PC-3 (cell line): ENCODE results near the gene TCERG1L. TPM values are rescaled to one million over a fixed set of nuclear protein-coding genes. Genes with fewer than 3 reads are reported as not detected.

Experiments
- ATAC-seq: fragments of 200-7000 bp; cut with Tn5 transposase; 2 replicates; pipeline ENCODE4 v1.9.1; 2020; ENCODE audit warnings: mild to moderate bottlenecking, moderate library complexity
- BruUV-seq: library from RNA; stranded (reverse); fragments of 400-500 nt; replicated peaks from 2 replicates; lab custom pipeline; 2021; lab: Mats Ljungman, UMichigan
- CTCF ChIA-PET: fragments of 300-600 bp; sonication (Branson Sonifier 250); formaldehyde crosslinking; loops from one replicate; lab custom pipeline; 2022; ENCODE audit warnings: antibody characterized with exemption; lab: Charles Lee
- POLR2A ChIA-PET: fragments of 300-600 bp; sonication (Branson Sonifier 250); formaldehyde crosslinking; loops from one replicate; lab custom pipeline; 2022; ENCODE audit warnings: antibody characterized with exemption; ENCODE audit not compliant: unreplicated experiment; lab: Charles Lee
- DNase-seq: peaks from one replicate; pipeline ENCODE4 v3.0.0-alpha.2; 2015
- H2AFZ ChIP-seq: fragments of 300-600 bp; sonication (generic); 2 replicates; pipeline ENCODE4 v1.6.0; 2016; ENCODE audit warnings: antibody characterized with exemption, low read length
- H3F3A ChIP-seq: fragments of 300-600 bp; sonication (generic); one replicate; pipeline ENCODE4 v1.6.0; 2017; ENCODE audit warnings: antibody characterized with exemption, low read length, control low read depth, mild to moderate bottlenecking; ENCODE audit not compliant: unreplicated experiment
- H3K27ac ChIP-seq: fragments of 300-600 bp; sonication (generic); 2 replicates; pipeline ENCODE4 v1.5.1; 2016; ENCODE audit warnings: mild to moderate bottlenecking, low read length
- H3K27me3 ChIP-seq: fragments of 300-600 bp; sonication (generic); 2 replicates; pipeline ENCODE4 v1.6.1; 2016; ENCODE audit warnings: low read length, mixed read lengths
- H3K36me3 ChIP-seq: fragments of 300-600 bp; sonication (generic); 2 replicates; pipeline ENCODE4 v1.6.1; 2016; ENCODE audit warnings: low read depth, mixed run types, low read length, mixed read lengths
- H3K4me1 ChIP-seq: fragments of 300-600 bp; sonication (generic); 2 replicates; pipeline ENCODE4 v1.5.1; 2016; ENCODE audit warnings: low read length; ENCODE audit not compliant: insufficient read depth
- H3K4me2 ChIP-seq: fragments of 300-600 bp; sonication (generic); 2 replicates; pipeline ENCODE4 v1.6.0; 2016; ENCODE audit warnings: low read length
- H3K4me3 ChIP-seq: fragments of 300-600 bp; sonication (generic); 2 replicates; pipeline ENCODE4 v1.5.1; 2016; ENCODE audit warnings: mild to moderate bottlenecking, low read length, mixed read lengths
- H3K79me2 ChIP-seq: fragments of 300-600 bp; sonication (generic); 2 replicates; pipeline ENCODE4 v1.6.1; 2017; ENCODE audit warnings: low read length, mixed read lengths
- H3K9ac ChIP-seq: fragments of 300-600 bp; sonication (generic); 2 replicates; pipeline ENCODE4 v1.6.0; 2016; ENCODE audit warnings: mild to moderate bottlenecking, low read length
- H3K9me2 ChIP-seq: fragments of 300-600 bp; sonication (generic); replicated peaks from 2 replicates; pipeline ENCODE4 v1.6.1; 2016; ENCODE audit warnings: mixed run types, low read length, mixed read lengths
- H3K9me3 ChIP-seq: fragments of 300-600 bp; sonication (generic); 2 replicates; pipeline ENCODE4 v1.6.1; 2016; ENCODE audit warnings: low read length, mixed read lengths
- H4K20me1 ChIP-seq: fragments of 300-600 bp; sonication (generic); 2 replicates; pipeline ENCODE4 v1.6.1; 2016; ENCODE audit warnings: low read length, mixed read lengths
- CTCF ChIP-seq: fragments of 300-600 bp; sonication (generic); conservative IDR thresholded peaks from 2 replicates; pipeline ENCODE4 v1.5.1; 2017; ENCODE audit warnings: antibody characterized with exemption, low read depth, mild to moderate bottlenecking, low read length
- EZH2 ChIP-seq: fragments of 300-600 bp; sonication (generic); IDR thresholded peaks from one replicate; pipeline ENCODE4 v1.6.1; 2017; ENCODE audit warnings: antibody characterized with exemption, mild to moderate bottlenecking, low read length; ENCODE audit not compliant: unreplicated experiment
- EZH2phosphoT487 ChIP-seq: fragments of 300-600 bp; sonication (generic); IDR thresholded peaks from 2 replicates; pipeline ENCODE4 v1.6.1; 2018; ENCODE audit warnings: mild to moderate bottlenecking, antibody characterized with exemption, low read length, borderline replicate concordance
- intact Hi-C: fragments of 100-400 bp; cut with micrococcal nuclease; formaldehyde crosslinking; loops from 2 replicates; pipeline ENCODE4 v1.9.0; 2023
- total RNA-seq: library from RNA; depleted of rRNA; stranded (reverse); fragments of >200 nt; gene quantifications from 2 replicates; pipeline ENCODE4 v1.2.3, GENCODE V29; 2014

Gene TCERG1L
- total RNA-seq, 1 experiment from 2014 or later: not detected

- no TSS peak for BruUV-seq
- Histone ChIP-seq H3K79me2 (no peaks in the 10 kb centered on the region), H3K4me3 (no peak overlapping the region), H3K27me3 (no peaks in the 10 kb centered on the region), H3F3A (no peaks in the 10 kb centered on the region), H3K4me1 (no peaks in the 10 kb centered on the region), H3K9ac (no peak overlapping the region), H3K9me3 (no peaks in the 10 kb centered on the region), H3K27ac (no peak overlapping the region), H3K9me2 (no peaks in the 10 kb centered on the region), H4K20me1 (no peaks in the 10 kb centered on the region), H3K4me2 (no peak overlapping the region), H3K36me3 (no peaks in the 10 kb centered on the region), H2AFZ (no peak overlapping the region)
- ChIA-PET POLR2A (no interaction called here), CTCF (no interaction called here)
- DNase-seq (peak; percentile 42), ATAC-seq (no peak)
- intact Hi-C loops: no loop called here
- TF ChIP-seq EZH2phosphoT487 (no peak), EZH2 (no peak), CTCF (no peak)
Measured at GRCh38 chr10:131099028-131099726, 212.3 kb downstream of the TCERG1L start.

- H3K4me3 ChIP-seq: no peak overlapping the region
- no peak for ATAC-seq
- H3F3A ChIP-seq: no peaks in the 10 kb centered on the region
- no peak overlapping the region for H3K4me2 ChIP-seq
- no peak for TF ChIP-seq EZH2
- TF ChIP-seq EZH2phosphoT487: no peak
- no peak for TF ChIP-seq CTCF
- H3K4me1 ChIP-seq: no peaks in the 10 kb centered on the region
- no peaks in the 10 kb centered on the region for H3K9me3 ChIP-seq
- no peaks in the 10 kb centered on the region for H3K9me2 ChIP-seq
- no peak overlapping the region for H3K27ac ChIP-seq
- ChIA-PET POLR2A (no interaction called here), CTCF (no interaction called here)
- no TSS peak for BruUV-seq
- intact Hi-C loops: no loop called here
- no peak overlapping the region for H2AFZ ChIP-seq
- no peaks in the 10 kb centered on the region for H3K79me2 ChIP-seq
- H3K36me3 ChIP-seq: no peaks in the 10 kb centered on the region
- H4K20me1 ChIP-seq: no peaks in the 10 kb centered on the region
- H3K27me3 ChIP-seq: no peaks in the 10 kb centered on the region
- no peak for DNase-seq
- no peak overlapping the region for H3K9ac ChIP-seq
Measured at GRCh38 chr10:131098416-131098952, 213.0 kb downstream of the TCERG1L start.

- POLR2A ChIA-PET: no interaction called here
- H3K27me3 ChIP-seq: no peaks in the 10 kb centered on the region
- no TSS peak for BruUV-seq
Measured at GRCh38 chr10:131096031-131096430, 215.5 kb downstream of the TCERG1L start.

More at GRCh38 chr10:131096031-131096430, 215.5 kb downstream of the TCERG1L start:
- CTCF ChIA-PET: no interaction called here
- no peaks in the 10 kb centered on the region for H3K36me3 ChIP-seq
- intact Hi-C loops: no loop called here
- no peak overlapping the region for H2AFZ ChIP-seq
- H3K9ac ChIP-seq: no peak overlapping the region
- H3K4me3 ChIP-seq: no peak overlapping the region
- H3K4me1 ChIP-seq: no peaks in the 10 kb centered on the region
- no peaks in the 10 kb centered on the region for H3K9me3 ChIP-seq
- H3F3A ChIP-seq: no peaks in the 10 kb centered on the region
- no peak for DNase-seq
- no peak overlapping the region for H3K27ac ChIP-seq
- TF ChIP-seq EZH2: no peak
- no peak for TF ChIP-seq CTCF
- no peak for TF ChIP-seq EZH2phosphoT487
- H3K9me2 ChIP-seq: no peaks in the 10 kb centered on the region
- no peaks in the 10 kb centered on the region for H4K20me1 ChIP-seq
- H3K79me2 ChIP-seq: no peaks in the 10 kb centered on the region
- H3K4me2 ChIP-seq: no peak overlapping the region
- no peak for ATAC-seq
